HUES48 (cell line): Measurements from ENCODE around the gene MLYCD.

Experiments used
- H3K27ac ChIP-seq: one replicate; pipeline ENCODE4 v1.7.0; 2013; ENCODE audit warnings: low read depth, low read length, inconsistent platforms
- H3K27me3 ChIP-seq: 2 replicates; pipeline ENCODE4 v1.6.1; 2013; ENCODE audit warnings: mild to moderate bottlenecking, low read length; ENCODE audit not compliant: control insufficient read depth, insufficient read depth
- H3K36me3 ChIP-seq: 2 replicates; pipeline ENCODE4 v1.6.1; 2013; ENCODE audit warnings: low read length; ENCODE audit not compliant: control insufficient read depth, insufficient read depth
- H3K4me1 ChIP-seq: 2 replicates; pipeline ENCODE4 v1.6.1; 2013; ENCODE audit warnings: mild to moderate bottlenecking, low read length; ENCODE audit not compliant: control insufficient read depth, insufficient read depth
- H3K4me3 ChIP-seq: 2 replicates; pipeline ENCODE4 v1.5.1; 2013; ENCODE audit warnings: mild to moderate bottlenecking, low read depth, low read length
- H3K9ac ChIP-seq: 2 replicates; pipeline ENCODE4 v1.6.1; 2013; ENCODE audit warnings: mild to moderate bottlenecking, low read depth, low read length, moderate library complexity
- H3K9me3 ChIP-seq: 2 replicates; pipeline ENCODE4 v1.6.1; 2013; ENCODE audit warnings: low read length; ENCODE audit not compliant: control insufficient read depth, insufficient read depth

Gene MLYCD

GRCh38 chr16:83974475-83974874 is 75.6 kb downstream of the MLYCD start:
- no peak overlapping the region for H3K27ac ChIP-seq
- H3K9ac ChIP-seq = no peak overlapping the region
- H3K36me3 ChIP-seq = no peaks in the 10 kb centered on the region
- H3K4me3 ChIP-seq = no peak overlapping the region
- H3K27me3 ChIP-seq = peaks cover 4% of the 10 kb centered on the region; the same call in 1 of the 2 replicates
- H3K9me3 ChIP-seq = 0 out of 2 replicates have a peak, but pooled peaks cover 2% of the 10 kb centered on the region
- peaks cover 6% of the 10 kb centered on the region; the same call in 1 of the 2 replicates for H3K4me1 ChIP-seq

GRCh38 chr16:83975590-83976260 is 76.8 kb downstream of the MLYCD start:
- Histone ChIP-seq H3K36me3 (no peaks in the 10 kb centered on the region), H3K9me3 (0 out of 2 replicates have a peak, but pooled peaks cover 2% of the 10 kb centered on the region), H3K27me3 (no peaks in the 10 kb centered on the region), H3K27ac (no peak overlapping the region), H3K4me3 (no peak overlapping the region), H3K9ac (no peak overlapping the region), H3K4me1 (no peaks in the 10 kb centered on the region; the same call in 1 of the 2 replicates)
